ENCODE measurements around the gene P2RY6.

DNA sequence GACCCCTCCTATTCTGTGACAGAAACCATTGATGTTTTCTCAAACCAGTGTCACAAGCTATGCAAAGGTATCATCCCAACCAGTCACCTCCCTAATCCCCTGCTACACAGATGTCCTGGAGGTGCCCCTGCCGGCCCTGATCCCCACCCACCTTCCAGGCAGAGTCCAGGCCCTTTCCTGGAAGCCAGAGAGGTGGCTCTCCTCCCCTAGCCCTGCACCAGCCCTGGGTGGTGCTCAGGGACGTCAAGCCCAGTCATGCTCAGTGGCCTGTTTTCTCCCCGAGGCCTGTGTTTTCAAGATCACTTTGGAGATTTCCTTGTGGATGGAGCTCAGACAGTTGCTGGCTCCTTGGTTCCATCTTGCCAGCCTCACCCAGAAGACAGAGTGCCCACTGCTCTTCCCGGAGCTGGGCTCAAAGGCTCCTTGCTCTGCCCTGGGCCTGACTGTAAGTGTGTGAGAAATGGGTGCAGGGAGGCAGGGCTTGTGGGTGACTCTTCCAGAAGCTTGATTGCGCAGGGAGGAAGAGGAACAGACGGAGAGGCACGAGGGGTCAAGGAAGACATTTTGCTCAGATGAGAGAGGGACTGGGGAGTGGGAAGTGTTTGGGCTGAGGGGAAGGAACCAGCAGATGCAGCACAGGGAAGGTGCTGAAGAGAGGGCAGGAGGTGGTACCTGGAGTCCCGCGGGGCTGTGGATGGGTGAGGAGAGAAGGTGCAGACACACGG is 11.3 kb downstream of the P2RY6 start:
- TF ChIP-seq, protein P1, sequence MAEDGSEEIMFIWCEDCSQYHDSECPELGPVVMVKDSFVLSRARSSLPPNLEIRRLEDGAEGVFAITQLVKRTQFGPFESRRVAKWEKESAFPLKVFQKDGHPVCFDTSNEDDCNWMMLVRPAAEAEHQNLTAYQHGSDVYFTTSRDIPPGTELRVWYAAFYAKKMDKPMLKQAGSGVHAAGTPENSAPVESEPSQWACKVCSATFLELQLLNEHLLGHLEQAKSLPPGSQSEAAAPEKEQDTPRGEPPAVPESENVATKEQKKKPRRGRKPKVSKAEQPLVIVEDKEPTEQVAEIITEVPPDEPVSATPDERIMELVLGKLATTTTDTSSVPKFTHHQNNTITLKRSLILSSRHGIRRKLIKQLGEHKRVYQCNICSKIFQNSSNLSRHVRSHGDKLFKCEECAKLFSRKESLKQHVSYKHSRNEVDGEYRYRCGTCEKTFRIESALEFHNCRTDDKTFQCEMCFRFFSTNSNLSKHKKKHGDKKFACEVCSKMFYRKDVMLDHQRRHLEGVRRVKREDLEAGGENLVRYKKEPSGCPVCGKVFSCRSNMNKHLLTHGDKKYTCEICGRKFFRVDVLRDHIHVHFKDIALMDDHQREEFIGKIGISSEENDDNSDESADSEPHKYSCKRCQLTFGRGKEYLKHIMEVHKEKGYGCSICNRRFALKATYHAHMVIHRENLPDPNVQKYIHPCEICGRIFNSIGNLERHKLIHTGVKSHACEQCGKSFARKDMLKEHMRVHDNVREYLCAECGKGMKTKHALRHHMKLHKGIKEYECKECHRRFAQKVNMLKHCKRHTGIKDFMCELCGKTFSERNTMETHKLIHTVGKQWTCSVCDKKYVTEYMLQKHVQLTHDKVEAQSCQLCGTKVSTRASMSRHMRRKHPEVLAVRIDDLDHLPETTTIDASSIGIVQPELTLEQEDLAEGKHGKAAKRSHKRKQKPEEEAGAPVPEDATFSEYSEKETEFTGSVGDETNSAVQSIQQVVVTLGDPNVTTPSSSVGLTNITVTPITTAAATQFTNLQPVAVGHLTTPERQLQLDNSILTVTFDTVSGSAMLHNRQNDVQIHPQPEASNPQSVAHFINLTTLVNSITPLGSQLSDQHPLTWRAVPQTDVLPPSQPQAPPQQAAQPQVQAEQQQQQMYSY (CRISPR knock-in tag; IDR thresholded peaks at IDR 0.05), result no peak
- TF ChIP-seq, protein P2, sequence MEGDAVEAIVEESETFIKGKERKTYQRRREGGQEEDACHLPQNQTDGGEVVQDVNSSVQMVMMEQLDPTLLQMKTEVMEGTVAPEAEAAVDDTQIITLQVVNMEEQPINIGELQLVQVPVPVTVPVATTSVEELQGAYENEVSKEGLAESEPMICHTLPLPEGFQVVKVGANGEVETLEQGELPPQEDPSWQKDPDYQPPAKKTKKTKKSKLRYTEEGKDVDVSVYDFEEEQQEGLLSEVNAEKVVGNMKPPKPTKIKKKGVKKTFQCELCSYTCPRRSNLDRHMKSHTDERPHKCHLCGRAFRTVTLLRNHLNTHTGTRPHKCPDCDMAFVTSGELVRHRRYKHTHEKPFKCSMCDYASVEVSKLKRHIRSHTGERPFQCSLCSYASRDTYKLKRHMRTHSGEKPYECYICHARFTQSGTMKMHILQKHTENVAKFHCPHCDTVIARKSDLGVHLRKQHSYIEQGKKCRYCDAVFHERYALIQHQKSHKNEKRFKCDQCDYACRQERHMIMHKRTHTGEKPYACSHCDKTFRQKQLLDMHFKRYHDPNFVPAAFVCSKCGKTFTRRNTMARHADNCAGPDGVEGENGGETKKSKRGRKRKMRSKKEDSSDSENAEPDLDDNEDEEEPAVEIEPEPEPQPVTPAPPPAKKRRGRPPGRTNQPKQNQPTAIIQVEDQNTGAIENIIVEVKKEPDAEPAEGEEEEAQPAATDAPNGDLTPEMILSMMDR (IDR thresholded peaks at IDR 0.05 in 2 of 3, conservative IDR thresholded peaks at IDR 0.05 in 1 of 3; ENCODE audit: control insufficient read depth in 2 of 3, extremely low read depth in 1 of 3, insufficient read depth in 1 of 3, low read depth in 3 of 3, low read length in 3 of 3), result no peak
- TF ChIP-seq, protein P3, sequence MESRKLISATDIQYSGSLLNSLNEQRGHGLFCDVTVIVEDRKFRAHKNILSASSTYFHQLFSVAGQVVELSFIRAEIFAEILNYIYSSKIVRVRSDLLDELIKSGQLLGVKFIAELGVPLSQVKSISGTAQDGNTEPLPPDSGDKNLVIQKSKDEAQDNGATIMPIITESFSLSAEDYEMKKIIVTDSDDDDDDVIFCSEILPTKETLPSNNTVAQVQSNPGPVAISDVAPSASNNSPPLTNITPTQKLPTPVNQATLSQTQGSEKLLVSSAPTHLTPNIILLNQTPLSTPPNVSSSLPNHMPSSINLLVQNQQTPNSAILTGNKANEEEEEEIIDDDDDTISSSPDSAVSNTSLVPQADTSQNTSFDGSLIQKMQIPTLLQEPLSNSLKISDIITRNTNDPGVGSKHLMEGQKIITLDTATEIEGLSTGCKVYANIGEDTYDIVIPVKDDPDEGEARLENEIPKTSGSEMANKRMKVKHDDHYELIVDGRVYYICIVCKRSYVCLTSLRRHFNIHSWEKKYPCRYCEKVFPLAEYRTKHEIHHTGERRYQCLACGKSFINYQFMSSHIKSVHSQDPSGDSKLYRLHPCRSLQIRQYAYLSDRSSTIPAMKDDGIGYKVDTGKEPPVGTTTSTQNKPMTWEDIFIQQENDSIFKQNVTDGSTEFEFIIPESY (IDR thresholded peaks at IDR 0.05), result no peak
- TF ChIP-seq HDAC2 (IDR thresholded peaks at IDR 0.05), result no peak
- no peak for TF ChIP-seq GABPA (IDR thresholded peaks at IDR 0.05; ENCODE audit: low read depth)
- TF ChIP-seq ASH2L (IDR thresholded peaks at IDR 0.05; ENCODE audit: borderline replicate concordance, low read depth), result no peak
- no peak for TF ChIP-seq TAF1 (IDR thresholded peaks at IDR 0.05; ENCODE audit: borderline replicate concordance, low read depth, low read length)
- no peak for TF ChIP-seq POLR2A (IDR thresholded peaks at IDR 0.05; ENCODE audit: low read depth, low read length)
- no peak for TF ChIP-seq SMAD1 (IDR thresholded peaks at IDR 0.05; ENCODE audit: low read depth, partially characterized antibody)
